PC-3 (cell line): ENCODE data around the gene CHRNA4. TPM values are rescaled to one million over a fixed set of nuclear protein-coding genes. Genes with fewer than 3 reads are reported as not detected.

Experiments used
- ATAC-seq: fragments of 200-7000 bp; cut with Tn5 transposase; 2 replicates; pipeline ENCODE4 v1.9.1; 2020; ENCODE audit warnings: mild to moderate bottlenecking, moderate library complexity
- BruUV-seq: library from RNA; stranded (reverse); fragments of 400-500 nt; replicated peaks from 2 replicates; lab custom pipeline; 2021; lab: Mats Ljungman, UMichigan
- CTCF ChIA-PET: fragments of 300-600 bp; sonication (Branson Sonifier 250); formaldehyde crosslinking; loops from one replicate; lab custom pipeline; 2022; ENCODE audit warnings: antibody characterized with exemption; lab: Charles Lee
- POLR2A ChIA-PET: fragments of 300-600 bp; sonication (Branson Sonifier 250); formaldehyde crosslinking; loops from one replicate; lab custom pipeline; 2022; ENCODE audit warnings: antibody characterized with exemption; ENCODE audit not compliant: unreplicated experiment; lab: Charles Lee
- DNase-seq: peaks from one replicate; pipeline ENCODE4 v3.0.0-alpha.2; 2015
- H2AFZ ChIP-seq: fragments of 300-600 bp; sonication (generic); 2 replicates; pipeline ENCODE4 v1.6.0; 2016; ENCODE audit warnings: antibody characterized with exemption, low read length
- H3F3A ChIP-seq: fragments of 300-600 bp; sonication (generic); one replicate; pipeline ENCODE4 v1.6.0; 2017; ENCODE audit warnings: antibody characterized with exemption, low read length, control low read depth, mild to moderate bottlenecking; ENCODE audit not compliant: unreplicated experiment
- H3K27ac ChIP-seq: fragments of 300-600 bp; sonication (generic); 2 replicates; pipeline ENCODE4 v1.5.1; 2016; ENCODE audit warnings: mild to moderate bottlenecking, low read length
- H3K27me3 ChIP-seq: fragments of 300-600 bp; sonication (generic); 2 replicates; pipeline ENCODE4 v1.6.1; 2016; ENCODE audit warnings: low read length, mixed read lengths
- H3K36me3 ChIP-seq: fragments of 300-600 bp; sonication (generic); 2 replicates; pipeline ENCODE4 v1.6.1; 2016; ENCODE audit warnings: low read depth, mixed run types, low read length, mixed read lengths
- H3K4me1 ChIP-seq: fragments of 300-600 bp; sonication (generic); 2 replicates; pipeline ENCODE4 v1.5.1; 2016; ENCODE audit warnings: low read length; ENCODE audit not compliant: insufficient read depth
- H3K4me2 ChIP-seq: fragments of 300-600 bp; sonication (generic); 2 replicates; pipeline ENCODE4 v1.6.0; 2016; ENCODE audit warnings: low read length
- H3K4me3 ChIP-seq: fragments of 300-600 bp; sonication (generic); 2 replicates; pipeline ENCODE4 v1.5.1; 2016; ENCODE audit warnings: mild to moderate bottlenecking, low read length, mixed read lengths
- H3K79me2 ChIP-seq: fragments of 300-600 bp; sonication (generic); 2 replicates; pipeline ENCODE4 v1.6.1; 2017; ENCODE audit warnings: low read length, mixed read lengths
- H3K9ac ChIP-seq: fragments of 300-600 bp; sonication (generic); 2 replicates; pipeline ENCODE4 v1.6.0; 2016; ENCODE audit warnings: mild to moderate bottlenecking, low read length
- H3K9me2 ChIP-seq: fragments of 300-600 bp; sonication (generic); replicated peaks from 2 replicates; pipeline ENCODE4 v1.6.1; 2016; ENCODE audit warnings: mixed run types, low read length, mixed read lengths
- H3K9me3 ChIP-seq: fragments of 300-600 bp; sonication (generic); 2 replicates; pipeline ENCODE4 v1.6.1; 2016; ENCODE audit warnings: low read length, mixed read lengths
- H4K20me1 ChIP-seq: fragments of 300-600 bp; sonication (generic); 2 replicates; pipeline ENCODE4 v1.6.1; 2016; ENCODE audit warnings: low read length, mixed read lengths
- CTCF ChIP-seq: fragments of 300-600 bp; sonication (generic); conservative IDR thresholded peaks from 2 replicates; pipeline ENCODE4 v1.5.1; 2017; ENCODE audit warnings: antibody characterized with exemption, low read depth, mild to moderate bottlenecking, low read length
- EZH2 ChIP-seq: fragments of 300-600 bp; sonication (generic); IDR thresholded peaks from one replicate; pipeline ENCODE4 v1.6.1; 2017; ENCODE audit warnings: antibody characterized with exemption, mild to moderate bottlenecking, low read length; ENCODE audit not compliant: unreplicated experiment
- EZH2phosphoT487 ChIP-seq: fragments of 300-600 bp; sonication (generic); IDR thresholded peaks from 2 replicates; pipeline ENCODE4 v1.6.1; 2018; ENCODE audit warnings: mild to moderate bottlenecking, antibody characterized with exemption, low read length, borderline replicate concordance
- intact Hi-C: fragments of 100-400 bp; cut with micrococcal nuclease; formaldehyde crosslinking; loops from 2 replicates; pipeline ENCODE4 v1.9.0; 2023
- total RNA-seq: library from RNA; depleted of rRNA; stranded (reverse); fragments of >200 nt; gene quantifications from 2 replicates; pipeline ENCODE4 v1.2.3, GENCODE V29; 2014

Gene CHRNA4
- total RNA-seq, 1 experiment from 2014 or later, result not detected

GRCh38 chr20:63349516-63349895, 11.6 kb downstream of the CHRNA4 start:
- H3K4me3 ChIP-seq, result no peak overlapping the region
- CTCF ChIA-PET, result no interaction called here
- no peak overlapping the region for H3K9ac ChIP-seq
- H3K36me3 ChIP-seq, result no peaks in the 10 kb centered on the region
- intact Hi-C loops, result no loop called here
- H2AFZ ChIP-seq, result no peak overlapping the region
- H3K79me2 ChIP-seq, result no peaks in the 10 kb centered on the region
- H3K9me3 ChIP-seq, result no peaks in the 10 kb centered on the region
- POLR2A ChIA-PET, result no interaction called here
- ATAC-seq (no peak), DNase-seq (no peak)
- H3K27ac ChIP-seq, result no peak overlapping the region
- H3K4me1 ChIP-seq, result no peaks in the 10 kb centered on the region
- H3K9me2 ChIP-seq, result no peaks in the 10 kb centered on the region
- H3F3A ChIP-seq, result no peaks in the 10 kb centered on the region
- TF ChIP-seq CTCF, result no peak
- no peak for TF ChIP-seq EZH2phosphoT487
- no peak for TF ChIP-seq EZH2
- H3K27me3 ChIP-seq, result peaks cover 20% of the 10 kb centered on the region
- BruUV-seq, result no TSS peak
- no peaks in the 10 kb centered on the region for H4K20me1 ChIP-seq
- no peak overlapping the region for H3K4me2 ChIP-seq

GRCh38 chr20:63348828-63349515, 12.2 kb downstream of the CHRNA4 start:
- H3K27me3 ChIP-seq, result peaks cover 25% of the 10 kb centered on the region
- POLR2A ChIA-PET, result no interaction called here
- no TSS peak for BruUV-seq

More at GRCh38 chr20:63348828-63349515, 12.2 kb downstream of the CHRNA4 start:
- TF ChIP-seq EZH2, result no peak
- TF ChIP-seq EZH2phosphoT487, result no peak
- TF ChIP-seq CTCF, result no peak
- H3F3A ChIP-seq, result no peaks in the 10 kb centered on the region
- H3K4me2 ChIP-seq, result no peak overlapping the region
- H3K9me3 ChIP-seq, result no peaks in the 10 kb centered on the region
- no peak overlapping the region for H3K4me3 ChIP-seq
- DNase-seq (no peak), ATAC-seq (no peak)
- H3K79me2 ChIP-seq, result no peaks in the 10 kb centered on the region
- H3K9me2 ChIP-seq, result no peaks in the 10 kb centered on the region
- no peaks in the 10 kb centered on the region for H3K36me3 ChIP-seq
- intact Hi-C loops, result no loop called here
- no peaks in the 10 kb centered on the region for H4K20me1 ChIP-seq
- H2AFZ ChIP-seq, result no peak overlapping the region
- H3K27ac ChIP-seq, result no peak overlapping the region
- CTCF ChIA-PET, result no interaction called here
- no peaks in the 10 kb centered on the region for H3K4me1 ChIP-seq
- no peak overlapping the region for H3K9ac ChIP-seq
